Mucosa of gallbladder (tissue), 1 donor: ENCODE data around the gene TEX29. TPM values are rescaled to one million over a fixed set of nuclear protein-coding genes. Genes with fewer than 3 reads are reported as not detected.

Experiments
- DNase-seq: peaks from one replicate; pipeline ENCODE4 v3.0.0-alpha.2; 2020; ENCODE audit warnings: low spot score
- total RNA-seq: library from RNA; stranded (reverse); gene quantifications from one replicate; pipeline ENCODE4 v1.2.1, GENCODE V29; 2021
- donor health status: DM: no; HTN: no; CAD: no.

The TEX29 gene
- total RNA-seq, 1 donor from 2014 or later: 0.92 TPM

DNA sequence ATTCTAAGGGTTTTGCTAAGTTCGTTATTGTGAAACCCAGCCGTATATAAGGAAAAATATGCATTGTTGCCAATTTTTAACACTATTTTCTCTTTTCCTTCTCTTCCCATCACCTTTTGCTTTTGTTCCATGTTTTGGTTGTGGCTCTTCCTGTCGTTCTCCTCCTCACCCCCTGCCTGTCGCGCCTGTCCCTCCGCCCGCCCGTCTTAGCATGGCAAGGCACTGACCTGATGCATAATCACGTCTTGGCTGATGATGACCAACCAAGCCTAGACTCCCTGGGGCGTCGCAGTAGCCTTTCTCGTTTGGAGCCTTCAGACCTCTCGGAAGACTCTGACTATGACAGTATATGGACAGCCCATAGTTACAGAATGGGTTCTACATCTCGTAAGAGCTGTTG, 28.5 kb upstream of the TEX29 start:
- no peak for DNase-seq

DNA sequence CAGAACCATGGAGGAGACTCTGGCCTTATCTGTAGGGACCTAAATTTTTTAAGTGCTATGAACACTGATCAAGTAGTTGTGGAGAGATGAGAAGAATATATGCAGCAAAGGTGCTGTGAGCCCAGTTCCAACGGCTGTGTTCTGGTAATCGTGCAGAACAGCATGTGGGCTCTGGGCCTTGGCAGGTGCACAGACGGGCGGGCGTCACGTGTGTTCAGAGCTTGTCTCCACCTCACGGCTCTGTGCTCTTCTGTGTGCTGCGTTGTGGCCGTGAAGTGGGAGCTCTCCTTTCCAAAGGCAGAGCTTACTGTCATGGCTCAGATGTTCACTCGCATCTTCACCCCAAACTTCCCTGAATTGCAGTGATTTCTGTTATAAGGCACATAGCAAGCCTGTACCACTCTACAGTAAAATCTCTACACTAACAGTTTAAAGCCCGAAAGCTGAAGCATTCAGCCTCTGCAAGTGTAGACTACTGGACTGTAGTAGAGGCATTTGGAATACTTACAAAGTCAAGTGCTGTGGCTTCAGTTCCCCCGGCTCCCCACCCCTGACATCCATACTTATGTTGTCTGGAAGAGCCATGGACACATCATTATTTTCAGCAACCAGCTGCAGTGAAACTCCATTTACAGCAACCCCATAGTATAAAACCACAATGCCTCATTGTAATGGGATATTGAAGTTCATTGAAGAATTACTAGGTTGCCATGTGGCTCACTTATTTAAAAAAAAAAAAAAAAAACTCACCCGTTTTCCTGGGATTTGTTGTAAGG, 27.5 kb upstream of the TEX29 start:
- DNase-seq: no peak

DNA sequence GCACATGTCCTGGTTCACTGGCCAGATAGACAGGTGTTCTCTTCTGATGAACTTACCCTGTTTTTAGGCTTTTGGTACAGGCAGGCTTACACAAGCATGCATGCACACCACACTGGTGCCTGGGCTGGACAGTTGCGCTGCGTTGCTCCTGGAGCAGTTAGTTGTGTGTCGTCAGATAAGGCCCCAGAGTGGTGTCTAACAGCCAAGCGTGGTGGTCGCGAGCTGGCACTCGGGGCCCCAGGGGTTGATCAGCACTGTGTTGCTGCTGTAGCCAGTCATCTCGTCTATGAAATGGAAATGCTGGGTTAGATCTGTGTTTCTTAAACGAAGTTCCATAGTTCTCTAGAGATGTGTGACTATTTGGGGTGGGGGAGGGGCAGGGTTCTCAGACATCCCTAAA, 24.6 kb upstream of the TEX29 start:
- DNase-seq: no peak

DNA sequence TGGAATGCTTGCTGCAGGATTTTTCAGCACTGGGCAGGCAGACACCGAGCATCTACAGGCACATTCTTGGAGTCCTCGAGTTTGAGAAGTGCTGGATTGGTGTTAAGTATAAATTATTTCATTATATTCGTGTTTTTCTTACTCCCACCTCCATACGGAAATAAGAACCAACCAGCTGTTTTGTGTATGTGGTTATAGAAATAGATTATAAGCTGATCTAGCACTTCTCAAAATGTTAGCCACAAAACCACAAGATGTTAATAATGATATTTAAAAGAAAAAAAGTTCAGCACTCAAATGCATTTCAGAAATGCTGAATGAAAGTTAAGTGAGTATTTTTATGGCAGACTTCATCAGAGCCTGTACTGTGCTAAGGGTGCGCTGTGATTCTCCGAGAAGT, 24.0 kb upstream of the TEX29 start:
- DNase-seq: no peak

DNA sequence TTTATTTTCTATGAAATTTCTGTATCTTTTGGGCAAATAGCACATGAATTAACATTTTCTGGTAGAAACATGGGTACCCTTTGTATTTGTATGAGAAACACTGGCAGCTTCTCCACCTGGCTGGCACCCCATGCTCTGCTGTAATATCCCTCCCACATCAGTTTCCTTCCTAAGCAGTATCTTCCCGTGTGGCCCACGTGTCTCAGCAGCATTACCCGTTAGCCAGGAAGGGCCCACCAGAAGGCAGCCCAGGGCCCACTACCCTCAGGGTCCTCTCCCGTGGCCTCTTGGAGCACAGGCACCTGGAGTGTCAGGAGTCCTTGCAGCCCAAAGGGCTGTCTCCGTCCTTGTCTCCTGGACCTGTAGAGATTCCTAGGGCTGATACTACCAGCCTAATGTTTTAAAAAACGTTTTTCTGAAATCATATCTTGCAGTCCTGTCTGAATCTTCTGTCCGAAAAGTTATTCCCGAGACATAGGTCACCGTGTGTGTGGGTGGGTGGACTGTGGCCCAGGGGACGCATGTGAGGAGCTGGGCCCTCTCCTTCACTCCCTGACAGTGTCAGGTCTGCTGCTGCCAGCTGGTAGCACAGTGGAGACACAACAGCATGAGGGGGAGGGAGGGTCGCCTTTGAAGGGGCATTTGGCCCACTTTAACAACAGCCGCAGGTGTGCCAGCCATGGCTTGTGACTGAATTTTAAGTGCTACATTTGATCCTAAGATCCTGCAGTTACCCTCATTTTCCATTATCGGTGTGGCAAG, 22.0 kb upstream of the TEX29 start:
- DNase-seq: no peak

DNA sequence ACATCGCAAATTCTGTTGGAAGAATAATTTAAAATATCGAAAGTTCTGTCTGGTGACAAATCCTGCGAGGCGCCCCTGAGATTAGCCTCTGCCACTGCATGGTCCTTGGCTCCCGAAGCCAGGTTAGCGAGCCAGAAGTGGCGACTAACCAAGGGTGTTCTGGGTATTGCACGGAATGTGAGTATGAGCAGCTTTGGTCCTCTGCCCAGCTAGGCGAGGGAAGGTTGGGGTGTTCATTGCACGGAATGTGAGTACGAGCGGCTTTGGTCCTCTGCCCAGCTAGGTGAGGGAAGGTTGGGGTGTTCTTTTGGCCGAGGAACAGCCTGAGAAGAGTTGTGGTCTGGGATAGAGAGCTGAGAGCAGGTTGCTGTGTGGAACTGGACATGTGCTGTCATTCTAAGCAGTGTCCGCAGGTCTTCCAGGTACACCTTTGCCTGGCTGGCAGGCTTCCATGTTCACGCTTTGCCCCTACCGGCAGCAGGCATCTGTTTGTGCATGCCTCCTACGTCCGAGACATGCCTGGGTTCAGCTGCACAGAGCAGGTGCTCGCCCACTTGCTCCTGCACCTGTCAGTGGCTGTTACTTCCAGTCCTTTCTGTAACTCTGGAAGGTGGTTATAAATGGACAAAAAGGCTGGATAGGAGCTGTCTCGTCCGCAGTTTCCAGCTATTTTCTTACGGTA, 18.3 kb upstream of the TEX29 start:
- no peak for DNase-seq

DNA sequence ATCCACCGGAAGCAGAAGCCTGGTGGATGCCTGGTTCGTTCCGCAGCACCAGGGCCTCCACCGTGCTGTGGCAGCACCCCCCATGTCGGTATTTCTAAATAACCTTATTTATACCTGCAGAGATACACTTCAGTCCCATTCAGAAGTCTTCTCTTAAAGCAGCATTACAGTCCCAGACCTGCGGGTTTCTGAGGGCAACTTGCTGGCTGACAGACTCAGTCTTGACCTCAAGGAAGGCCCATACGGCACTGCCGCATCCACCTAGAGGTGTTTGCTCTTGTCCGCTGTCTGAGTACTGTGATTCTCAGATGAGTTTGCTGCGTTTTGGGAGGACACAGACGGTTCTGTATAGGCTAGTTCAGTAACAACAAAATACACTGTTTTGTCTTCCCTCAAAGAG, 16.9 kb upstream of the TEX29 start:
- no peak for DNase-seq

DNA sequence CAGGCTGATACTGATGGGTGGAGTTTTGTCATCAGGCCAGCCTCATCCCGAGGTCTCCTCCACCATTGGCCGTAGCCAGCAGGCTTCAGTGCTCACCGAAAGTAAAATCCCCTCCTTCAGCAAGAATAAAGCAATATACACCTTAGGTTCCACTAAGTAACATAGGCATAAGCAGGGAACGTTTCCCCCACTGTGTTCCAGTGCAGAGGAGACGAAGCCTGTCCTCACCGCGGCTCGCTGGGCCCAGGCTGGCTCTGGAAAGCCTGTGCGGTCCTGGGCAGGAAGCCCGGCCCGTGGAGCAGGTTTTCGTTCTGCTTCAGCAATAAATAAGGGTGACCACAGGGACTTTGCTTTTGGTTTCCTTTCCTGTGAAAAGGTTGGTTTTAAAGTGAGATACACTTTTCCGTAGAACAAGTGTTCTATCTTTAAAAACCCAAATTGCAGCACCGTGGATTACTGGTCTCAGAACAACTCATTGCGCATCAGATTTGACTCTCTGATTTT, 16.3 kb upstream of the TEX29 start:
- DNase-seq: no peak

DNA sequence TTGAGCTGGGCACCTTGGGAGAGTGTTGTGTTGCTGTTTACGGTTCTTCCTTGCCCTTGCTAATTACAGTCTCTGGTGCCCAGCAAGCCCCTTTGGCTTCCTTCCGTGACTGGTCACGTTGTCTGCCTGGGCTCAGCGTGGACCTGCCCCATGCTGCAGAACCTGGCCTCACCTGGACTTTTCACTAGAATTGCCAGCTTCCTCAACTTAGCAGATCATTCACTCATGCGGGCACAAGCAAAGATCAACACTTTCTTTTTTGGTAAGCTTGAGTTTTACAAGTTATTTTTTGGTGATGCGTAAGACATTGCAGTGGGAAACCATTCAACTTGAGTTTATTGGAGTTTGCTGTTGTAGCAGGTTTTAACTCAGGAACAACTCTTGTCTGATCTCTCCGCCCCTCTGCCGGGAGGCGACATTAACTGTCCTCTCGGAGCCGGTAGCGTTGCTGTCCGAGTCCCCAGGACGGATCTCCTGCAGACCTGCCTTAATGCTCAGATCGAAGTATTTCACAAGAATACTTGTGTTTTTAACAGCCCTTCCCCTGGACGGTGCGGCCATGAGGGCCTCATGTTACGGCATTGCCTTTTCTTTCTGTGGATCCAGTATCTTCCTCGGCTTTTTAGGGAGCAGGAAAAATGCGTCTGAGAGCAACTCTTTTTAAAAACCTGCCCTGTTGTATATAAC, 15.7 kb upstream of the TEX29 start:
- no peak for DNase-seq

DNA sequence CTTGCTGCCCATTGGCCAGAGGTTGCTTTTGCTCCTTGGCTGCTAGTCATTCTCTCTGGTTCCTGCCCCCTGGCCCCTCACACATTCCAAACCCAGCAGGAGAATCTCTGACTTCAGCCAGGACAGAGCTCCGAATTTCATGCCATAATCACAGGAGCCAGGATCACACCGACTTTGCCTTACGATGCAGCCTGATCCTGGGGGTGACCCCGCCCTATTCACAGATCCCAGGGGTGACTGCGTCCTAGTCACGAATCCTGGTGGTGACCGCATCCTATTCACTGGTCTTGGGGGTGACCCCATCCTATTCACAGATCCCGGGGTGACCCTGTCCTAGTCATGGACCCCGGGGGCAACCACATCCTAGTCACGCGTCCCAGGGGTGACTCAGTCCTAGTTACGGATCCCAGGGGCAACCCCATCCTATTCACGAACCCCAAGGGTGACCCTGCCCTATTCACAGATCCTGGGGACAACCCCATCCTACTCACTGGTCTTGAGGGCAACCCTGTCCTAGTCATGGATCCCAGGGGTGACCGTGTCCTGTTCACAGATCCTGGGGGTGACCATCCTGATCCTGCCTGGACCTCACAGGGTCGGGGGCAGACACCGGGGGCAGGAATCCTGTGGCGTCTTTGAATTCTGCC, 7.4 kb upstream of the TEX29 start:
- DNase-seq: no peak

DNA sequence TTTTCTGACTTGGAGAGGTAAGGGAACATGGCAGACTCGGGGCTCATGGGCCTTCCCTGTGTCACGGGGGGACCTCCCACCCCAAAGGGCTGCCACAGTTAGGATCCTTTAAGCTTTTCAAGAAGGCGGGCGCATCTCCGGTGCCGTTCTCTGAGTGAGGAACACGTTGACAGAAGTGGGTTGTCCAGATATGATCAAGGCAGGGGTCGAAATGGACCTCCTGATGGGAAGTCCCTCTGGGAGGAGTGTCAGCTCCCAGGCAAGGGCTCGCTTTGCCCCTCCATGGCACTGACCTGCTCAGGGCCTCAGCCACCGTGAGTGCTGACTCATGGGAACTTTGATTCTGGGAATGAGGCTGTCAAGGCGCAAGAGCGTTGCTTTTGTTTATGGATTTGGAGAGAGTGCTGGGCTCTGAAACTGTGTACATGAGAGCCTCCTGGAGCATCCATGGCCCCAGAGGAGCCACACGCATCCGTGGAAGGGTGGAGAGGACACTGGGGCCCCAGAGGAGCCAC, 6.5 kb upstream of the TEX29 start:
- DNase-seq: no peak

DNA sequence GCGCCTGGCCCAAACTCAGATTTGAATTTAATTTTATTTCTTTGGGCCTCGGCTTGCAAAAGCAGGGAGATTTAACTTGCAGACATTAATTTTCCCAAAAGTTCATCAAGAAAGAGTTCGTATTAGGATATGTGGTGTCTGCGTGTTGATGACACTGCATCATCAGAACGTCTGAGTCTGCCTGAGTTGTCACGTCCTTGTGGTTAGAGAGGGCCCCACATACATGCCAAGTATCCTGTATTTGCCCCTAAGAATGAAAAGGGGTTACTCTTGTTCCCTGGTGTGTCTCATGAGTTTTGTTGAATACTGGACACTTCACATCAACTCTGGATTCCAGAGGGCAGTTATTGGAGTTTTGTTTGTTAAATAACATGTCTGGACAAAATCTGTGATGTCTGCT, 5.6 kb upstream of the TEX29 start:
- no peak for DNase-seq

DNA sequence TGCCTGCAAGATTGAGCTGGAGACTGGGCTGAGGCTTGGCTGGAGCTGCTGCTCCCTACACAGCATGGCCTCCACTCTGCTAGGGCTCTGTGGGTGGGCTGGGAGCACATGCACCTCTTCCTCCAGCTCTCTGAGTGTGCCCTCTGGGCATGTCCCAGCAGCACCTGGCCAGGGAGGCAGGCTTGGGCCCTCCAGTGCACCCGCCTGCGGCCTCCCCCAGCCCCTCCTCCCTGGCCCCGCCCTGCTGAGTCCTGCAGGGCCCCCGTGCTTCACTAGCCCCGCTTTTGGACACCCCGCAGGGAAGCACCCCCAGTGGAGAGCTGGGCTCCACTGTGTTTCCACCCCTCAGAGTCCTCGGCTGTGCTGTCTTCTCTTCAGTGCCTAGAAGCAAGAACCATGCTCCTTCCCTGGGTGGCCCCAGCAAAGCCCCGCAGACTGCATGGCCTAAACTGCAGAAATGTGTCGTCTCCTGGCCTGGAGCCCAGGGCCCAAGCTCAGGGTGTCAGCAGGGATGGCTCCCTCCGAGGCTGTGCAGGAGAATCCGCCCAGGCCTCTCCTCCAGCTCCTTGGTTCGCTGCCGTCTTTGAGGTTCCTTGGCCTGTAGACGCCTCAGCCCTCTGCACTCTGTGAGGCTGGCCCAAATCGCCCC, 5.0 kb upstream of the TEX29 start:
- DNase-seq: no peak

DNA sequence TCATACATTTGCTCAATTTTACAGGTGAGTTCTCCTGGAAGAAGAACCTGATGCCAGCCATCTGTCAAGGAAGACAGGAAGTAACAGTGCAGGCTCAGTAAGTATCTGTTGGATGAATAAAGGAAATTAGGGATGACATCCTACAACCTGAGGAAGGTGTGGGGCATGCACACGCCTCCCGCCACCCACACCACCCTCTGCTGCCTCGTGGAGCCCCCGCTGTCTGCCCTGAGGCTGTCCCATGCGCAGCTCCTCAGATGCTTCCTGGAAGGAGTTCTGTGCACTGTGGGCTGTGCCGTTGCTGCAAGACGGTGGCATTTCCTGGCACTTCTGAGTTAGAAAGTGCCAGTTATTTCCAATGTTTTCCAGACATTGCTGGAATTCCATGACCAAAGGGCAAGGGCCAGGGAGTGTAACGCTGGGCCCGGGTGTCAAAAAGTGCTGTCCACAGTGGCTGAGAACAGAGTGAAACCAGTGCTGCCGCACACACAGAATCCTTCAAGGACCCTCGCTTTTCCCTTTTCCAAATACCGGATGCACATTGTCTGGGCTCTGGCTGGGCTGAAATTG, 4.2 kb upstream of the TEX29 start:
- DNase-seq: no peak

DNA sequence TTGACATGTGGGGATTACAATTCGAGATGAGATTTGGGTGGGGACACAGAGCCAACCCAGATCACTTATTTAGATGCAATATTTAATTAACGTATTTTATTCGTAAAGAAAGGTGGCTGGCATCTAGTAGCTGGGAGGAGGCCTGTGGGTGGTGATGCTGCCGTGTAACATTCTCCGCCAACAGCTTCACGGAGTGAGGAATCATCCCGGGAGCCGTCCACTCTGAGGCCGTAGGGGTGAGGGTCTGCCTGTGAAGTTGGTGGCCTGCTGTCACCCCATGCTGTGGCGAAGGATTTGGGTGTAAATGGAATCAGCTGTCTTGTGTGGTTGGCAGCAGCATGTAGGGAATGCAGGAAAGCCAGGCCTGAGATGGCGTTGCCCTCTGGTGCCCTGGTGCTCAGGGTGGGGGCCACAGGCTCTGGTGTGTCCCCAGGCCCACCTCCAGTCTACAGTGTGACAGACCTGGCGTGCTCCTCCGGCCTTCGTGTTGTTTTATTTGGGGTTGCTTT, 3.3 kb upstream of the TEX29 start:
- DNase-seq: no peak

DNA sequence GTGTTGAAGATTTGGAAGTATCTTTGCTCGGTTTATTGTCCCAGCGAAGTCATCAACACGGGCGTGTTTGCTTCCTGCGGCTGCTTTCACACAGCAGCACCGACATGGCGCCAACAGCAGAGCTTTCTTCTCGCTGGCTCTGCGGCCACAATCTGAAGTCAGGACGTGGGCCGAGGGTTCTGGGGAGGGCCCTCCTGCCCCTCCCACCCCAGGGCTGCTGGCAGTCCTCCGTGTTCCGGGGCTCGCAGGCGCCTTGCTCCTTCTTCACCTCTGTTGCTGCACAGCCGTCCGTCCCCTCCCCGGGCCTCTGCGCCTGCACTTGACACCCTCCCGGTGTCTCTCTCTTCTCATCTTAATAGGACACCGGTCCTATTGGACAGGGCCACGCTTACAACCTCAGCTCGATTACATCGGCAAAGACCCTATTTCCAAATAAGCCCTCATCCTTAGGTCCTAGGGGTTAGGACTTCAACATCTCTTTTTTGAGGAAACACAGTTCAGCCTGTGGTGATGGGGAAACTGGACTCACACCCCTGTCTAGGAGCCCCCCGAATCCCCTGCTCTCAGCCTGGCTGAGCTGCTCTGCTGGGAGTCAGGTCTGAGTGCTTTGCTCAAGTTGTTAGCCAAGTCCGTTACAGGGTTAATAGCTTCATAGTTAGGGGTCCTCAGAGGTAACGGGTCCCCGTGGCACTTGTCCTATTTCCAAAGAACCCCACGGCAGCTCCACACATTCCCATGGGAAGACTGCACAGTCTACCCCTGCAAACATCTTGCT, 2.7 kb upstream of the TEX29 start:
- DNase-seq: no peak

DNA sequence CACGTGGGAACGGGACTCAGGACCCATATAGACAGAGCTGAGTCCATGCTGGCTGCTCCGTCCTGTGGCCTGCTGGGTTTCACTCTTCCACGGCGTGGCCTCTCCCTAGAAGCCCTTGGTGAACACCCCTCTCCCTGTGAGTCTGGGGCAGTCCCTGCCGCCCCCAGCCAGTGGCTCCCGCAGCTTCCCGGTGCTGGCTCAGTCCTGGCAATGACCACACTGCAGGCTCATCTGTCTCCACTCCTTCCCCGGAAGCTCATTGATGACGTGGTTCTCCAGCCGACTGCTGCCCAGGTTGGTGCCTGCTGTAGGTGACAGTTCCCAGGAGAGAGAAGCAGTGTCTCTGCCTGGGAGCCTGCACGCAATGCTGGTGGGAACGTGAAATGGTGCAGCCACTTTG, 2.1 kb upstream of the TEX29 start:
- no peak for DNase-seq

DNA sequence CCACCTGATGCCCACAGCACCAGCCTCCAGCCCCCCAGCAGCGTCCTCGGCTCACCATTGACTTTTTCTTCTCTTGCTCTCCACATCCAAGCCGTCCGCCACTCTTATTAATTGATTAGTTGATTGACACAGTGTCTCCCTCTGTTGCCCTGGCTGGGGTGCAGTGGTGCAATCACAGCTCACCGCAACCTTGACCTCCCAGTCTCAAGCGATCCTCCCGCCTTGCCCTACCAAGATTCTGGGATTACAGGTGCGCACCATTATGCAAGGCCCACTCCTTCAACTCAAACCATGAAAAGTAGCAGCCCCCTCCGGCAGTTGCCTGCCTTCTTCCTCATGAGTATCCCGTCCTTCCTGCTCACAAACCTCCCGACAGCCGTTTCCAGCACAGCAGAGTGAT, 921 bp upstream of the TEX29 start:
- no peak for DNase-seq
